ENCODE results near the gene DLEC1. TPM values are rescaled to one million over a fixed set of nuclear protein-coding genes. Genes with fewer than 3 reads are reported as not detected.

Gene DLEC1
- under 0.01 and 0.16 TPM in 2 replicates for total RNA-seq

GRCh38 chr3:38039101-38039898, at the start of gene DLEC1:
Gene DLEC1 (plus strand): TSS chr3:38039208. CDS start chr3:38039226, 18 bp downstream.

GRCh38 chr3:37990527-37990926, 48.5 kb upstream of the DLEC1 start, which contains the start of gene VILL:
Gene VILL (plus strand): TSS chr3:37990786. CDS start chr3:37993673, 2,887 bp downstream.

GRCh38 chr3:38029400-38030125, 9.4 kb upstream of the DLEC1 start, which contains the start of gene PLCD1:
Gene PLCD1 (minus strand): TSS chr3:38029642. CDS start chr3:38029539, 103 bp downstream.

GRCh38 chr3:38136777-38137614, 98.0 kb downstream of the DLEC1 start, which contains the start of gene ACAA1:
Gene ACAA1 (minus strand): TSS chr3:38137127. CDS start chr3:38137035, 92 bp downstream.

GRCh38 chr3:38138349-38139190, 99.6 kb downstream of the DLEC1 start, which contains the start of gene MYD88:
Gene MYD88 (plus strand): TSS chr3:38138661. CDS start chr3:38138701, 40 bp downstream.

GRCh38 chr3:38164952-38165721, 126.1 kb downstream of the DLEC1 start, which contains the start of gene OXSR1:
Gene OXSR1 (plus strand): TSS chr3:38165537. CDS start chr3:38165877, 340 bp downstream.

Small RNA genes lying within 50 kb of the gene (small RNA-seq; reads per million reads assigned to genes)
- gene RF00019 = not detected

Other genes starting within 250 kb of the DLEC1 start
- gene CTDSPL, start 177.3 kb upstream of the DLEC1 start, total RNA-seq = 35.9 and 44.0 TPM in 2 replicates
- 10.1 TPM in 2 replicates for gene VILL, start 48.4 kb upstream of the DLEC1 start, total RNA-seq
- 33.4 and 40.0 TPM in 2 replicates for gene PLCD1, start 9.6 kb upstream of the DLEC1 start, total RNA-seq
- gene ACAA1, start 97.9 kb downstream of the DLEC1 start, total RNA-seq = 19.4 and 22.9 TPM in 2 replicates
- 15.3 and 19.6 TPM in 2 replicates for gene MYD88, start 99.5 kb downstream of the DLEC1 start, total RNA-seq
- 53.2 and 56.1 TPM in 2 replicates for gene OXSR1, start 126.3 kb downstream of the DLEC1 start, total RNA-seq
- gene SLC22A13, start 226.6 kb downstream of the DLEC1 start, total RNA-seq = 0.24 and 0.97 TPM in 2 replicates
- 0.16 and 0.49 TPM in 2 replicates for gene SLC22A14, start 243.1 kb downstream of the DLEC1 start, total RNA-seq

Data from hair follicle dermal papilla cell (primary cell).